Subcutaneous abdominal adipose tissue (tissue), 5 donors: Measurements from ENCODE around the gene CDH22.
A peak's percentile ranks its signal among the peaks of the same experiment; 100 is the strongest.

Source experiments
- H3K27ac ChIP-seq: one replicate; pipeline ENCODE4 v1.7.0; 2013; ENCODE audit warnings: low read depth, mild to moderate bottlenecking, inconsistent platforms, low read length, moderate library complexity
- H3K27me3 ChIP-seq, 5 donors: one replicate each; pipeline ENCODE4 v1.7.0; 2013; ENCODE audit warnings: low read length in 5 of 5, inconsistent platforms in 1 of 5; ENCODE audit not compliant: control insufficient read depth in 5 of 5, insufficient read depth in 4 of 5
- H3K36me3 ChIP-seq, 5 donors: one replicate each; pipeline ENCODE4 v1.7.0; 2013; ENCODE audit warnings: low read length in 5 of 5; ENCODE audit not compliant: control insufficient read depth in 5 of 5, insufficient read depth in 5 of 5
- H3K4me1 ChIP-seq, 5 donors: one replicate each; pipeline ENCODE4 v1.7.0; 2013; ENCODE audit warnings: low read length in 5 of 5, mild to moderate bottlenecking in 3 of 5, moderate library complexity in 1 of 5; ENCODE audit not compliant: control insufficient read depth in 5 of 5, insufficient read depth in 5 of 5
- H3K4me3 ChIP-seq, 5 donors: one replicate each; pipeline ENCODE4 v1.7.0; 2013; ENCODE audit warnings: low read length in 5 of 5, low read depth in 1 of 5
- H3K9ac ChIP-seq, 5 donors: one replicate each; pipeline ENCODE4 v1.7.0; 2013; ENCODE audit warnings: low read length in 5 of 5, mild to moderate bottlenecking in 4 of 5, moderate library complexity in 3 of 5
- H3K9me3 ChIP-seq, 5 donors: one replicate each; pipeline ENCODE4 v1.7.0; 2013; ENCODE audit warnings: low read length in 5 of 5; ENCODE audit not compliant: control insufficient read depth in 5 of 5
- donor health status: healthy.
- donor health status: healthy.
- donor health status: healthy.
- donor health status: healthy.
- donor health status: healthy.

Gene CDH22

DNA sequence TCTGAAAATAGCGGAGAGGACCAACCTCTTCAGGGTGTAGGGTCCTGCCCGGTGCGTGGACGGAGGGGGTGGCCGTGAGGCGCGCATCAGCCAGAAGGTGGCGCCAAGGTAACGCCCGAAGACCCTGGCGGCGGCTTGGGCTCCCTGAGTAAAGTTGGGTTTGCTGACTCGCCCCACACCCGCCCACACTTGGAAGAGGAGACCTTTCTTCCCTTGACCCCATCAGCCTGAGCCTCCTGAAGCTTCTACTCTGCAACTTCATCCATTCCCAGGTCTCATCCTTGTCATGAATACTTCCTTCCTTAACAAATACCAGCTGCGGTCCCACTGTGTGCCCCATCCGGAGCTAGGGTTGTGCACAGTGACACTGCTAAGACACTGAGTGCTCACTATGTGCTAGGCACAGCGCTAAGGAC lies 175.6 kb downstream of the CDH22 start:
- Histone ChIP-seq H3K4me3 (peak overlapping the region in 1 of 5 donors; percentile 2), H3K9ac (no peak overlapping the region), H3K27ac (no peak overlapping the region), H3K4me1 (peaks cover 0 to 21% (median 5%) of the 10 kb centered on the region in 5 donors), H3K27me3 (peaks cover 9 to 27% (median 22%) of the 10 kb centered on the region in 5 donors), H3K9me3 (no peaks in the 10 kb centered on the region), H3K36me3 (peaks cover 0 to 10% (median 4%) of the 10 kb centered on the region in 5 donors)

DNA sequence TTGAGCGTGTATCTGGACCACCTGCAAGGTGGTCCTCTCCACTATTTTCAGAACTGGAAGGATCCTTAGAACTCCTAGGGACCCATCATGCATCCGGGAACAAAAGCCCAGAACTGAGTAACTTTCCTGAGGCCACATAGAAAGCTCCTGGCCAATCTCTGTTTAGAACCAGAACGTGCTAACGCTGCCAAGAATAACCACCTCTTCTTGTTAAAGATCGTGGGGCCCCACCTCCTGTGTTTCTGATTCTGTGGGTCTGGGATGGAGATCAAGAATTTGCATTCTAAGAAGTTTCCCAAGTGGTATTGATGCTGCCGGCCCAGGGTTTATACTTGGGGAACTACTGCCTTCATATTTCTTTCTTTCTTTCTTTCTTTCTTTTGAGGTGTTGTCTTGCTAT lies 176.9 kb downstream of the CDH22 start:
- peaks cover 0 to 21% (median 8%) of the 10 kb centered on the region in 5 donors for H3K36me3 ChIP-seq
- H3K9me3 ChIP-seq, result no peaks in the 10 kb centered on the region
- H3K27me3 ChIP-seq, result peaks cover 4 to 21% (median 17%) of the 10 kb centered on the region in 5 donors
- peaks cover 0 to 21% (median 5%) of the 10 kb centered on the region in 5 donors for H3K4me1 ChIP-seq
- H3K9ac ChIP-seq, result no peak overlapping the region
- H3K27ac ChIP-seq, result no peak overlapping the region
- H3K4me3 ChIP-seq, result no peak overlapping the region

GRCh38 chr20:46130534-46130933 lies 177.8 kb downstream of the CDH22 start:
- Histone ChIP-seq H3K27me3 (peaks cover 2 to 21% (median 13%) of the 10 kb centered on the region in 5 donors), H3K9ac (no peak overlapping the region), H3K4me3 (no peak overlapping the region), H3K27ac (no peak overlapping the region), H3K9me3 (no peaks in the 10 kb centered on the region), H3K36me3 (peaks cover 0 to 29% (median 16%) of the 10 kb centered on the region in 5 donors), H3K4me1 (peaks cover 0 to 21% (median 5%) of the 10 kb centered on the region in 5 donors)

GRCh38 chr20:46129955-46130481 lies 178.3 kb downstream of the CDH22 start:
- H3K4me1 ChIP-seq, result peaks cover 0 to 21% (median 5%) of the 10 kb centered on the region in 5 donors
- peaks cover 2 to 18% (median 13%) of the 10 kb centered on the region in 5 donors for H3K27me3 ChIP-seq
- peaks cover 0 to 34% (median 20%) of the 10 kb centered on the region in 5 donors for H3K36me3 ChIP-seq
- H3K4me3 ChIP-seq, result no peak overlapping the region
- H3K9me3 ChIP-seq, result no peaks in the 10 kb centered on the region
- H3K27ac ChIP-seq, result no peak overlapping the region
- no peak overlapping the region for H3K9ac ChIP-seq

DNA sequence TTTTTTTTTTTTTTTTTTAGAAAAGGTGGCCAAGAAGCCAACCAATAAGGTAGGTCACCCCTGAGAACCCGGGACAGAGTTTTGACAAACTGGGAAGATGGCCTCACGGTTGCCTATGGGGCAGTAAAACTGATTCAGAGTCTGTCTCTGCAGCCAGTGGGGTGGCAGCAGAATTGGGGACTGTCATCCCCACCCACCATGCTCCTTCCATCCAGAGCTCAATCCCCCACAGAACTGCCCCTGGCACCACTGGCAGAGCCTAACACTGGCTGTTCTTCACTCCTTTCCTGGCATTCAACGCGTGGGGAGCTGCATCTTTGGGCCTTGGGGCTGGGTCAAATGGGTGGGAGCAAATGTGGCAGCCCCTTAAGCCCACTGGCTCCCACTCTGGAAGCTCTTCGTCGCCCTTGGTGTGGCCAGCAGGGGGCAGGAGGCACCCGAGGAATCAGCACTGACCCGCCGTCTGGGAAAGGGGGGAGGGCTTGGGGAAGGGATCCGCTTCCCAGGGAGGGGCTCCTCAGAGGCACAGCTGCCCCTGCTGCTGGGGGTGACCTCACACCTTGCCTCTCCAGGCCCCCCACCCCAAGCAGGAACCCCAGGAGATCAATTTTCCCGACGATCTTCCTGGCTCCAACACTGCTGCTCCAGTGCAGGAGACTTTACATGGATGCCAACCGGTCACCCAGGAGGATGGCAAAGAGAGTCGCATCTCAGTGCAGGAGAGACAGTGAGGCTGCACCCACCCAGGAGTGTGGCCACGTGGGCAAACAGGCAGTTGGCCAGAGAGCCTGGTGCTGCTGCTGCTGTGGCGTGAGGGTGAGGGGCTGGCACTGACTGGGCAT lies 179.8 kb downstream of the CDH22 start:
- Histone ChIP-seq H3K9ac (no peak overlapping the region), H3K27ac (no peak overlapping the region), H3K9me3 (no peaks in the 10 kb centered on the region)

GRCh38 chr20:46127396-46128010 lies 180.8 kb downstream of the CDH22 start:
- Histone ChIP-seq H3K4me1 (peaks cover 0 to 26% (median 0%) of the 10 kb centered on the region in 5 donors), H3K36me3 (peaks cover 0 to 56% (median 42%) of the 10 kb centered on the region in 5 donors), H3K27ac (no peak overlapping the region)

More for the DNA sequence above, 179.8 kb downstream of the CDH22 start:
- Histone ChIP-seq H3K4me1 (peaks cover 0 to 23% (median 5%) of the 10 kb centered on the region in 5 donors), H3K4me3 (no peak overlapping the region), H3K27me3 (peaks cover 2 to 14% (median 9%) of the 10 kb centered on the region in 5 donors), H3K36me3 (peaks cover 0 to 45% (median 32%) of the 10 kb centered on the region in 5 donors)

DNA sequence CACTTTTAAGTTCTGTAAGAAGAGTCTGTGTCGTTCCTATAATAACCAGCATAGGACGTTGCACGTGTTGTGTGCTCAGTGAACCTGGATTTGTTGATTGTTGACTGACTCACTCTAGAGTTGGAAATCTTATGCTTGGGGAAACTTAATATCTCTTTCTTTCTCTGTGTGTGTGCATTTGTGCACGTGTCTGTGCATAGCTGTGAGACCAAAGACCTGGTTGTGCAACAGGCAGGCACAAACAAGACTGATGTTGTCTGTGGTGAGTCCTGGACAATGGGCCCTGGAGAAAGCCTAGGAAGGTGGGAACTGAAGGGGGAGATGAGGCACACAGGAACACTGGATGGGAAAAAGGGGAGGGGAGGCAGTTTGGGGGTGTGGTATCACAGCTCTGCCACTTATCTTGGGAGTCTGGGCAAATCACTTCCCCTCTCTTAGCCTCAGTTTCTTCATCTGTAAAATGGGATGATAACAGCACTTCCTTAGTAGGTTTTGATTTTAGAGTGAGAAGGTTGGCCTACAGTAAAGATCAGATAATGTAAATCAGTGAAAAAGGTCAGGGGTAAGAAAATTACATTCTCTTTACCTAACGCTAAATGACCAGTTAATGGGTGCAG lies 181.8 kb downstream of the CDH22 start:
- H3K27me3 ChIP-seq, result peaks cover 0 to 8% (median 0%) of the 10 kb centered on the region in 5 donors
- no peak overlapping the region for H3K9ac ChIP-seq
- H3K27ac ChIP-seq, result no peak overlapping the region
- H3K36me3 ChIP-seq, result peaks cover 0 to 64% (median 47%) of the 10 kb centered on the region in 5 donors
- no peaks in the 10 kb centered on the region for H3K9me3 ChIP-seq
- no peak overlapping the region for H3K4me3 ChIP-seq
- peaks cover 2 to 30% (median 7%) of the 10 kb centered on the region in 5 donors for H3K4me1 ChIP-seq

More at GRCh38 chr20:46127396-46128010, 180.8 kb downstream of the CDH22 start:
- no peak overlapping the region for H3K9ac ChIP-seq
- no peak overlapping the region for H3K4me3 ChIP-seq
- H3K9me3 ChIP-seq, result no peaks in the 10 kb centered on the region
- peaks cover 0 to 14% (median 6%) of the 10 kb centered on the region in 5 donors for H3K27me3 ChIP-seq
